Activated naive CD4-positive, alpha-beta T cell treated with anti-CD3 and anti-CD28 coated beads, Interleukin-2, amount 10 ng/mL, durations not matched to agents 7 days and 5 days (primary cell): Measurements from ENCODE around the gene UBC.

Experiments used
- CTCF ChIA-PET: fragments of 350-600 bp; sonication (Branson Sonifier 250); formaldehyde crosslinking; loops from one replicate; lab custom pipeline; 2021; ENCODE audit warnings: antibody characterized with exemption; lab: Charles Lee
- DNase-seq: peaks from one replicate; pipeline ENCODE4 v3.0.0-alpha.2; 2020
- H3K27ac Mint-ChIP-seq: one replicate; pipeline ENCODE4 v1.8.0; 2021; ENCODE audit warnings: mild to moderate bottlenecking, moderate library complexity, mixed read lengths
- H3K27me3 Mint-ChIP-seq: one replicate; pipeline ENCODE4 v1.8.0; 2021; ENCODE audit warnings: mild to moderate bottlenecking, mixed read lengths
- H3K36me3 Mint-ChIP-seq: one replicate; pipeline ENCODE4 v1.8.0; 2021; ENCODE audit warnings: mixed read lengths
- H3K4me1 Mint-ChIP-seq: one replicate; pipeline ENCODE4 v1.8.0; 2021; ENCODE audit warnings: mixed read lengths
- H3K4me3 Mint-ChIP-seq: one replicate; pipeline ENCODE4 v1.8.0; 2021; ENCODE audit warnings: mild to moderate bottlenecking, moderate library complexity, mixed read lengths
- H3K9me3 Mint-ChIP-seq: one replicate; pipeline ENCODE4 v1.8.0; 2021; ENCODE audit warnings: mixed read lengths

UBC gene

DNA sequence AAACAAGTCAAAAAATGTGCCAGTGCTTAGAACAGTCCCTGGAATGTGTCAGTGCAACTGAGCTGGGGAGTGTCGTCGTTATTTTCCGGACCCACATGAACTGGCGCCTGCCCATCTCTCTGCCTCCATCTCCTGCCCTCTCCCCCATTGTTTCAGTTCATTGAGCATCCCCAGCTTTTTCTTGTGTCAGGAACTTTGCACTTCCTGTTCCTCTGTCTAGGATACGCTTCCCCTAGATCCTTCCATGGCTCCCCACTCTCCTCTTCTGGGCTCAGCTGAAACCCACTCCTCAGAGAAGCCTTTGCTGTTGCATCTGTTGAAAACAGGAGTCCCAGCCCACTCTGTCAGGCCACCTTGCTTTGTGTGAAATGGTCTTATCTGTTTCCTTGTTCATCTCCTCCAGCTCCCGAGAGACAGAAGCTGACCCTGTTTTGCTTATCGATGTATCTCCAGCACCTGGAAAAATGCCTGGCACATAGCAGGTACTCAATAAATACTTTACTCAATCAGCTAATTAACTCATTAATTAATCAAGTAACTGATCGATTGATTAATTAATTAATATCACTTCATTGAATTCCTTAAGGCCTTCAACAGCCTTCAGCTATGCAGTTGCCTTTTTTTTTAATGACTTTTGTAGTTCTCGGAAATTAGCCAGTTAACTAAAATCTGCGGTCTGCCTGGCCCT, 48.1 kb downstream of the UBC start:
- Mint-ChIP-seq H3K27me3 (peaks cover 50% of the 10 kb centered on the region), H3K4me1 (peaks cover 30% of the 10 kb centered on the region), H3K36me3 (no peaks in the 10 kb centered on the region), H3K27ac (no peak overlapping the region), H3K9me3 (no peaks in the 10 kb centered on the region), H3K4me3 (peak overlapping the region; percentile 6)
- CTCF ChIA-PET = no interaction called here
- no peak for DNase-seq

DNA sequence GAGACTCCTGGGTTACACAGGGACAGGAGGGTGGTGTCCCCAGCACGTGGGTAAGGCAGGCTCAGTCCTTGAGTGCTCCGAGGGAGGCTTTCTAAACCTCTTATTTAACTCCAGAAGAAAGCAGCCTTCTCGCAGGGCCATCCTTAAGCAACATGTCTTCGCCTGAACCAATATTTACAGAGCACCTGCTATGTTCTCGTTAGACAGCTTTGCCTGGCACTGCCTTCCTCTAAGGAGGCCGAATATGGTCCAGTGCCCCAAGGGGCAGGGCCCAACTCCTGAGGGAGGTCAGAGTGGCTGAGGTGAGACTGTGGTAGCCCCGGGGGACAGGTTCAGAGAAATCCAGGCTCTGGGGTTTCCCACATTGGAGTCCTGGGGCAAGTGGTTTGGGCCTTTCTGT, 48.7 kb downstream of the UBC start:
- H3K27me3 Mint-ChIP-seq = peaks cover 44% of the 10 kb centered on the region
- H3K4me1 Mint-ChIP-seq = peaks cover 30% of the 10 kb centered on the region
- no peak for DNase-seq
- CTCF ChIA-PET = no interaction called here
- no peaks in the 10 kb centered on the region for H3K36me3 Mint-ChIP-seq
- no peak overlapping the region for H3K27ac Mint-ChIP-seq
- no peak overlapping the region for H3K4me3 Mint-ChIP-seq
- no peaks in the 10 kb centered on the region for H3K9me3 Mint-ChIP-seq

DNA sequence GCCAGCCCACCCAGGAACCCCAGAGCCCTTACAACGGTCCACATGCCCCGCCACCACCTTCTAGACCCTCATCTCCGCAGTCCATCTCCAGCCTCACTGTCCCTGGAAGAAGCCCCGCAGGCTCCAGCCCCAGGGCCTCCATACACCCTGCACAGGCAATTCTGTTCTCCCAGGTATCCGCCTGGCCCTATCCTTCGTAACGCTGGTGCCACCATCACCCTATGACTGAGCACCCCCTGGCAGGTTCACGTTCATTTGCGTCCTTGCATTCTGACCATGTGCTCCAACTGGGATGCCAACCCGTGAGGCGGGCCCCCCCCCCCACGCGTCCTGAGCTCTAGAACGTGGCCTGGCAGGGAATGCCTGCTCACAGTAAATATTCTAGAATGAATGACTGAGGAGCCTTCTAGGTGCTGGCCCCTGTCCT, 50.1 kb downstream of the UBC start:
- no peak for DNase-seq
- Mint-ChIP-seq H3K27me3 (peaks cover 32% of the 10 kb centered on the region), H3K4me1 (peaks cover 29% of the 10 kb centered on the region), H3K27ac (peak overlapping the region; percentile 87), H3K36me3 (no peaks in the 10 kb centered on the region), H3K4me3 (peak overlapping the region; percentile 74), H3K9me3 (no peaks in the 10 kb centered on the region)
- CTCF ChIA-PET = no interaction called here

DNA sequence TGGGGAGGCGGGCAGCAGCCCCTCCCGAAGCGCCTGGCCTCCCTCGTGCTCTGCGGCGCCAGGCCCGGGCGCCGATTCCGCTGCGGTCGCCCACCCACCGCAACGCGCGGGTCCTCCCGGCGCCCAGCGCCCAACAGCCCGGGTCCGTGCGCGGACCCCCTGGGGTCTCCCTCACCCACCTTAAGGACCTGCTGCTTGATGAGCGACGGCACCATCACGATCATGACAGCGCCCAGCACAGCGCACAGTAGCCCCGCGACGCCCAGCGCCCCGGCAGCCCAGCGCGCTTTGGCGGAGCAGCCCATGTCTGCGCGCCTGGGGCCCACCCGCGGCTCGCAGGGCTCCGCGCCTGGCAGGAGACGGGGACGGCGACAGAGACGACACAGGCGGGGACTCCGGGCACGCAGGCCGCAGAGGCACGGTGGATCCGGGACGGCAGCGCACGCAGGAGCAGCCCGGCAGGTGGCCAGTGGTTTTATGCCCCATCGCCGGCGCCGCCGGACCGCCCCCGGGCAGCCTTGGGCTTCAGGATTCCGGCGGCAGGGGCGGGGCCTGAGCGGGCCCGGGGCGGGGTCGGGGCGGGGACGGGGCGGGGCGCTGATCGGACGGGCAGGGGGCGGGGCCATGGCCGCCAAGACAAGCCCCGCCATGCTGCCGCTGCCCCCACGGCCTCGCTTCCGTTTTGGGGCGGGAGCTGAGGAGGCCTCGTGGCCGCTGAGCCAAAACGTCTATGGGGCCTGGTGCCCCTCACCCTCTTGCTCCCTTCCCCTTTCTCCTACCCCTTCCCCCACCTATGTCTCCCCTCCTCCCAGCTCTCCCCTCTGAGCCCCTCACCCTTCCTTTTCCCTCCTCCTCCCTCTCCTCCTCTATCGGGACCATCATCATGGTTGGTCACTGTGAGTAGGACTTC, 50.8 kb downstream of the UBC start, which contains the start of gene SCARB1:
SCARB1 (minus strand) TSS at position 449 of the 910 bp plus-strand sequence; CDS start at position 305, 144 bp downstream.
- H3K4me3 Mint-ChIP-seq = peak within 1 kb of the TSS; percentile 74
- CTCF ChIA-PET = interaction anchor here (1.4 kb wide), 1 partner anchor 77 kb away, joined by 5 read pairs; no protein-coding TSS in a partner anchor
- peak within 1 kb of the TSS; percentile 87 for H3K27ac Mint-ChIP-seq
- H3K27me3 Mint-ChIP-seq = peaks cover 26% of the 10 kb centered on the region
- peak; percentile 85 for DNase-seq
- no peaks in the 10 kb centered on the region for H3K9me3 Mint-ChIP-seq
- no peaks in the 10 kb centered on the region for H3K36me3 Mint-ChIP-seq
- peaks cover 24% of the 10 kb centered on the region for H3K4me1 Mint-ChIP-seq

DNA sequence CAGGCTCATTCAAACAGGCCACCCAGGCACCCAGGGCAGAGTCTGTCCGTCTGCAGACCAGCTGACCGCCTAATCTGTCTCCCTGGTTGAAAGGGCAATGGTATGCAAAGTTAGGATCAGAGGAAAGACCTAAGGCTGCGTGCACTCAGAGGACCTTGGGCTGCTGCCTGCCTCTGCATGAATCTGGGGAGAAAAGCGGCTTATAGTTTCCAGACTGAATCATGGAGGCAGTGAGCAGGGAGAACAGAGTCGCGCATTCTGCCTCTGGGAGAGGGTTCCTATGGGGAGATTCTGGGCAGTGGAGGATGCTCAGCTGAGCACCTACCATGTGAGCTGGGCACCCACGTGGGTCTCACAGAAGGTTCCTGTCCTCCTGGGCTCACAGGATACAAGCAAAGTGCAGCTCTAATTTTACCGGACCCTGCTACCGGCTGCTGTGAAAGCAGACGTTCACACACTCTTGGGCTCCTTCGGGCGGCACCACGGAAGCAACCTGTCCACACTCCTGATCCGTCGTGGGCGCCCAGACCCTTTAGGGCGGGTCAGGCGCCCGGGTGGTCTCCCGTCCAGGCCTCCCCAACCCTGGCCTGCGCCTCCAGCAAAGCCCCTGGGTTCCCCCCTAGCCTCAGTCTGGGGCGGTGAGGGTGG, 51.6 kb downstream of the UBC start:
- Mint-ChIP-seq H3K36me3 (no peaks in the 10 kb centered on the region), H3K27ac (peak overlapping the region; percentile 24), H3K4me1 (peaks cover 20% of the 10 kb centered on the region), H3K27me3 (peaks cover 20% of the 10 kb centered on the region), H3K4me3 (peak overlapping the region; percentile 74), H3K9me3 (no peaks in the 10 kb centered on the region)
- CTCF ChIA-PET = interaction anchor here (1.4 kb wide), 1 partner anchor 78 kb away, joined by 5 read pairs; no protein-coding TSS in a partner anchor
- DNase-seq = peak; percentile 45

DNA sequence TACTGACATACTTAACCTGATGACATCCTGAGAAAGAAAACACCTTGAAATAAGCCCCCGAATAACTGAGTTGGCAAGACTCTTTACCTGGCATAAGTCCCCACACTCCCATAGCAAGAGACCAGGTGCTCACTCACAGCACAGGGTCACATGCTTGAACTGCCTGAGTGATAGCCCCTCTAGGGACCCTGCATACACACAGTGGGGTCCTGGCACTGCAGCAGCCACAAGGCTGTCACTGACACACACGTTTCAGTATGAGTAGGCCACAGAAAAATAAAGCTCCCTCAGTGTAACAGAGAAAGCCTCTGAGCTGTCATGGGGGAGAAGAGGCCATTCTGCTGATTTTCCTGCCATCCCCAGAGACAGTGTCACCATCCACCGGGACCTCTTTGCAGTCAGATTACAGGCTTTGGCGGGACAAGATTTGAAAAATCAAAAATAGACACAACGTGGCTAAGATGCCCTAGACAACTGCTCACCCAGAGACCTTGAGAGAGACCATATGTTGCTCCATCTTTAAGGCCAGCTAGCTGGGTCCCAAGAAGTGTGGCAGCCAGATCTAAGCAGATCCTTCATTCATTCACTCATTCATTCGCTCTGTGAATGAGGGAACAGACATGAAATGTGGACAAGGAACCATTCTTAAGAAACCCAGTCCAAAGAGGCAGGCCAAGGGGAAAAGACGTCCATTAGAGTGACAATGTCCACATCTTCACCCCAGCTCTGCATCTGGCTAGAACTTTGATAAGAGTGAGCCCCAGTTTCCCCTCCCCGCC, 52.4 kb downstream of the UBC start:
- Mint-ChIP-seq H3K9me3 (no peaks in the 10 kb centered on the region), H3K36me3 (no peaks in the 10 kb centered on the region), H3K4me3 (peak overlapping the region; percentile 74), H3K27ac (no peak overlapping the region), H3K4me1 (peaks cover 19% of the 10 kb centered on the region), H3K27me3 (peaks cover 20% of the 10 kb centered on the region)
- DNase-seq = no peak
- CTCF ChIA-PET = interaction anchor here (1.1 to 1.4 kb wide), 2 partner anchors 44 to 79 kb away, joined by 3 to 5 read pairs; no protein-coding TSS in a partner anchor
